GM12892 (cell line): ENCODE measurements around the gene CCDC33.

Source experiments
- POLR2A ChIP-seq: IDR thresholded peaks from 2 replicates; pipeline ENCODE4 v1.6.1; 2011; ENCODE audit warnings: low read depth, low read length, control low read depth
- POLR2AphosphoS5 ChIP-seq: IDR thresholded peaks from 2 replicates; pipeline ENCODE4 v1.6.1; 2011; ENCODE audit warnings: low read depth, low read length, control low read depth

- no peak for TF ChIP-seq POLR2AphosphoS5
- TF ChIP-seq POLR2A = no peak
Measured at GRCh38 chr15:74250266-74250665, 14.1 kb downstream of the CCDC33 start.
